HG03159 (cell line): ENCODE results near the gene MAP3K12.

Experiments
- ATAC-seq: cut with Tn5 transposase; IDR thresholded peaks from one replicate; pipeline ENCODE4 v1.9.1; 2021; ENCODE audit warnings: mild to moderate bottlenecking, moderate library complexity; ENCODE audit not compliant: unreplicated experiment

MAP3K12 gene

DNA sequence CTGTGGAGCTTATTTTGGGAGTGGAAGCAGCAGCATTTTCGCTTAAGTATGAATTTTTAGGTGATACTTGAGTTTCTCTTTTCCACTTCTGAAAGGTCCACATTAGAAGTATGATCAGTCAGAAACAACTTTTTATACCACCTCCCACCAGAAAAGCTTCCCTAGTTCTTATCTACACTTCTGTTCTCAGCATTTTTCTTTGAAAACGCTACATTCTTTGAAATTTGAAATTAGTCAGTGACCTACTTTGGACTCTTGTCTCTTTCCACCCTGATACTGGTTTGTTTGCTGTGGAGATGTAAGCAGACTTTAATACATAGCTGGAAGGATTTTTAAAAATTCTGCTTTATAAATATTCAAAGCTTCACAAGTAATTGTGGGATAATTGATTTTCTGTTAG is 25.2 kb downstream of the MAP3K12 start:
- ATAC-seq = no peak

DNA sequence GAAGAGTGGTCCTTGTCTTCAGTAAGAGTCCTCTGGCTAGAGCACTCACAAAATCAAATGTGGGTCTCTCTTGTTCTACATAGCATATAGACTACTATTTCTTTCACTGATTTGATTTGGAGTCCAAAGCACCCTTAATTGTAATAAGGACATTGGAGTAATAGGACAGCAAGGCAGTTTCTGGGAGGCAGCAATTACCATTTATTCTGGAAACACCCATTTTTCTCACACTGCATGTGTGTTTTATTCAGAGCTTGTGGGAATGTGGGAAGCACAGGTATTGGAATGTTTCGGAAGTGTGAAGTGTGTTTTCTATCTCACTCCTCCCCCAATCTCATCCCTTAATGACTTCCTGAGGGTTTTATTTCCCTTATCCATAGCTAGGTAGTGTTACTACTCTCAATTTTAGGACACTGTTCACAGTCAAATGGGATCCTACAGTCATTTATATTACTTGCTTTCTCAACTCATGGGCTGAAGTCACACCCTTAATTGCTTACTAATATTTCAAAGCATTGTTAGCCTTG is 27.1 kb downstream of the MAP3K12 start:
- ATAC-seq = no peak

DNA sequence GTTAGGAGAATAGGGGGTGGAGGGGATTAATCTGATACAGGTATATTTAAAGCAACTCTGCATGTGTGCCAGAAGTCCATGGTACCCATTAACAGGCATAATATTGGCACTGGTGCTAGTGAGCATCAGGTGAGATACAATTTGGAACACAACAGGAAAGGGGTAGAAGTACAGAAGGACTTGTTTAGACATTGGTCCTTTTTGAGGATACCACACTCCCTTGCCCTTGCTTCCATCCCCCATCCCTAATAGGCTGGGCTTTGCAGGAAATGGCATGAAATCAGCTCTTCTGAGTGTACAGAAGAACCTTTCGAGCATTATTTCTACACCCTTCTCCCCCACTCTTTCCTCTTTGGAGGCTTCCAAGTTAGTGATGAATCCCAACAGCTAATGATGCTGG is 31.0 kb downstream of the MAP3K12 start:
- ATAC-seq = no peak

DNA sequence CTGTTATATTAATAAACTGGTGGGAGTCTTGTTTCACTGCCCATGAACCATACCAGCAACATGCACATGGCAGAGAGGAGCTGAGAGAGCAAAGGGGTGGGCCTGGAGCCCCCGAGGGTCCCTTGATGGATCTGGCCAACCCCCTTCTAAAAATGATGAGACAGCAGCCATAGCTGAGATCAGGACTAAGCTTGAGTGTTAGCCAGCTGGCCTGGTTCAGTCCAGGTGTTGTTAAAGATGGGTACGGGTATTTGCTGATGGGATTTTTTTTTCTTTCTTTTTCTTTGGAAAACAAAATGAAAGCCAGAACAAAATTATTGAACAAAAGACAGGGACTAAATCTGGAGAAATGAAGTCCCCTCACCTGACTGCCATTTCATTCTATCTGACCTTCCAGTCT is 31.4 kb downstream of the MAP3K12 start:
- ATAC-seq = no peak

DNA sequence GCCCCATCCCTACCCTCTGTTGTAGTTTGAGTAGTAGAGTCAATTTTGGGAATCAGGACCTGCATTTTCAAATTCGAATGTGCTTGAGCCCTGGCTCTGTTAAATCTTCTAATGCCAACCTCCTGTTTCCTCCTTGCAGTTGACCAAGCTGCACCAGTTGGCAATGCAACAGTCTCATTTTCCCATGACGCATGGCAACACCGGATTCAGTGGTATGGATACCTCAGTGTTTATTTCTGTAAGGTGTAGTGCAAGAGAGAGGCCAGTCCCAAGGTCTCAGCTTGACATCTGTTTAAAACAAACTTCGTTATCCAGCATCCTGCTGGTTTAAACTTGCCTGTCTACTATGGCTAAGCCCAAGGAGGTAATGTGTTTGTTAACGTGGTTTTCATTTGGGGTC is 32.2 kb downstream of the MAP3K12 start:
- no peak for ATAC-seq

DNA sequence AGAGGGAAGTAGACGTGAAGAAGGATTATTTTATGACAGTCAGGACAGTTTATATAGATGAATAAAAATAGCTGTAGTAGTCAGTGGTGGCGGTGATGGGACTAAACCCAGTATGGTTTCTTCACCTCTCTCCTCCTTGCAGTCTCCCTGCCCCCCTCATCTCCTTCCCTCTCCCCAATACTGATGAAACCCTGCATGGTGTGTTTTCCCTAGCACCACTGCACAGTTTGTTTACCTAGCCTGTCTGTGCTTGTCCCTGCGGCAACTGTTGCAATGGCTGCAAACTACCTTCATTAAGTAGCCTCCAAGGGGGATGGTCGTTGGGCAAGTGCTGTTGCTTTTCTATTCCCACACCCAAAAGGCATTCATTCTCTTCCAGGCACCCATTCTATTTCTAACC is 32.6 kb downstream of the MAP3K12 start:
- ATAC-seq = no peak

DNA sequence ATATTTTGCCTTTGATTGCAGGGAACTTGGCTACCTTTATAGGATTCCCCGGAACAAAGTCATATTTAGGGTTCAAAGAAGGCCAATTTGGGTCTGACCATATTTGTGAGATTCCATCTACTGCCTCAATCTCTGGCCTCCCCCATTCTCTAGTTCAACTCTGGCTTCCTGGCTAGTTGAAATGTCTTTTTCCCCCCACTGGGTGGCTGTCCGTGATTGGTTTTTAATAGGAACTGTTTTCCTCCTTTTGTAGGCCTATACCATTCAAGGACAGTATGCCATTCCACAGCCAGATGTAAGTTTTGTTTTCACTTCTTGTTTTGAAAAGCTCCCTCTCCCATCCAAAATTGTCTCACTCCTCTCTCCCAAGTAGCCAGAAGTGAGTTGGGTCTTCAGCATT is 33.6 kb downstream of the MAP3K12 start:
- ATAC-seq = no peak

DNA sequence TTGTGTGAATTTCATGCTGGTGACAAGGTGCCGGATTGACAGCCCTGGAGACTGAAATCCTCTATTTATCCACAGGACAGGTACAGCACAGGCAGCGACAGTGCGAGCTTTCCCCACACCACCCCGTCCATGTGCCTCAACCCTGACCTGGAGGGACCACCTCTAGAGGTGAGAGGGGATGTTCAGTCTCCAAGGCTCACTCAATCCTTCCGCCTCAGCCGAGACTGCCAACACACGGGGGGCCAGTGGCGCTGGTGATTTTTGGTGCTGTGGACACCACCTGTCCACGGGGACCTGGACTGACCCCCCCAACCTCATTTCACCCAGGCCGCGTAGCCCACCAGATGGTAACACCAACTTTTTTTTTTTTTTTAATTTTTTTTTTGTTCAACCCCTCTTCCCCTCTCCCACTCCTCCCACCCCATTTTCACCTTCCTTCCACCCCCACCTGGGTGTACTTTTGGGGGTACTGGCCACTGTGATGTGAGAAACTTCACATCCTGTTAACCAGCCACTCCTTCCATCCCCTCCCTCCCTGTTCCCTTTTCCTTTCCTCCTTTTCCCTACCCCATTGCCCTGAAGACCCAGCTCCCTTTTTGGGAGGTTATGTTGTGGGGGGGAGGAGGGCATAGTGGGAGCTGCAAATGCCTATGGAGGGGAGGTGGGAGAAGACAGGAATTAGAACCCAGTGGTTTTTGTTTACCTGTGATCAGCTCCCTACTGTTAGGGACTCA is 34.4 kb downstream of the MAP3K12 start:
- no peak for ATAC-seq

DNA sequence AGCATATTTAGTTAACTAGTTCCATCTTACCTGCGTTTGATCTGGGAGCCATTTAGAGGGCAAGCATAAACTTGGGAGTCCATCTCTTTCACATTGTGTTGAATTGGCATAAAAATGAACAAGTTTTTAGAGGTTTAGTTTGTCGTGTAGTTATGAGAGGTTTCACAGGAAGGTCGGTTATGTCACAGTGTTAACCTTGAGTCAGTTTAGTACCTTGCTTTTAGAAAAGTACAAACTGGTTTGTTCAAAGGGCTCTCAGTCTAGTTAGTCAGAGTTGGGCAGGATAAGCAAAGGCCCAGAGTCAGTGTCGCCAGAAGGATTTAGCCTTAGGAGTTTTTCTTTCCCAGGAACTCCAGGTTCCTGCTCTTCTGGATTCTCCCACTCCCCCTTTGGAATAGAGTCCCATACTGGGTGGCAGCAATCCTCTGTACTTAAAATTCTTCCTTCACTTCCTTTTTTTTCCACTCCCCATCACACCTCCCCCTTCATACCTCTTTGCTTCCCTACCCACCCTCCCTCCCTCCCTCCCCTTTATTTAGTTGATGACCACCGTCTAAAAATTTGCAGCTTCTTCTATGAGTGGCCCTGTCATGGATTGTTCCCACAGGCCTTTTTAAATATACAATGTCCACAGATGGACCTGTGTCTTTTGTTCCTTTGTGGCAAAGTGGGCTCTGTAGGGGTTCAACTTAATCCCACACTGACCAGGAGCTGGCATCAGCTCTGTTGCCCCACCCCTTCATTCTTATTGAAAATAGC is 35.3 kb downstream of the MAP3K12 start:
- ATAC-seq = no peak

DNA sequence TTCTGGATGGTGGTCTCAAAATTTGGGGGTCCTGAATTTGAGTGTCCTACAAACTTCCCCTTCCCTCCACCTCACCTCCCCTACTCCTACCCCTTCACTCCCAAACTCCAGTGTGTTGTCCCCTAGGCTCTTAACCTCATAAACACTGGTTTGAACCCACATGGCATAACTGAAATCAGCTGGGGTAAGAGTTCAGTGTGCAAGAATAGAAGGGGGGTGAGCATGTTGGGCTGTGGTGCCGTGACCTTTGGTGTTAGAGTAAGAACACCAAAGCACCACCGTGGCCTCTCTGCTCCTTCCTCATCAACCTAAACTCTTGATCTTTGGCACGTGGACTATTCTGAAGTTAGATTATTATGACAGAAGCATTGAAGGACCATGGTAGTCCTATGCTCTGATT is 36.3 kb downstream of the MAP3K12 start:
- no peak for ATAC-seq

DNA sequence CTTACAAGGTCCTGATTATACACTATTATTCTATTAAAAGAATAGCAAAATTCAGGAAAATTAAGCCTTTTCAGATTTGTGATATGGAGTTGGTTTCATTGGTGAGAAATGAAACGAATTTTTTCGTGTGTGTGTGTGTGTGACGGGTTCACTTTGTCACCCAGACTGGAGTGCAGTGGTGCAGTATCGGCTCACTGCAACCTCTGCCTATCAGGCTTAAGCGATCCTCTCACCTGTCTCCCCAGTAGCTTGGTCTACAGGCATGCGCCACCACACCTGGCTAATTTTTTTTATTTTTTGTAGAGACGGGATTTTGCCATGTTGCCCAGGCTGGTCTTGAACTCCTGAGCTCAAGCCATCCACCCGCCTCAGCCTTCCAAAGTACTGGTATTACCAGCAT is 37.7 kb downstream of the MAP3K12 start:
- ATAC-seq = no peak

DNA sequence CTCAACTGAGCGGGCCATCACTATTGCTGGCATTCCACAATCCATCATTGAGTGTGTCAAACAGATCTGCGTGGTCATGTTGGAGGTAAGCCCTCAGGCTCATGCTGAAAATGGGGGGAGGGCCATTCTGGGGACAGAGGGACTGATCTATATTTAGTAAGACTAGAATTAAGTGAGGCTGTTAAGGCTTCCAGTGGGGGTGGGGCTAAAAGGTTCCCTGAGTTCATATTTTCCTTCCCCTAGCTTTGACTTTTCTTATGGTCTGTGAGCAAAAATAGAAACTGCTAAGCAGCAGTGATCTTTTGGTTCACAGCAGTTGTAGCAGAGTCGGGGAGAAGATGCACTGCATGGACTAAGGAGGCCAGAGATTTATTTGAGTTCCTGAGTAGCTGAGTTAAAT is 38.2 kb downstream of the MAP3K12 start:
- no peak for ATAC-seq

DNA sequence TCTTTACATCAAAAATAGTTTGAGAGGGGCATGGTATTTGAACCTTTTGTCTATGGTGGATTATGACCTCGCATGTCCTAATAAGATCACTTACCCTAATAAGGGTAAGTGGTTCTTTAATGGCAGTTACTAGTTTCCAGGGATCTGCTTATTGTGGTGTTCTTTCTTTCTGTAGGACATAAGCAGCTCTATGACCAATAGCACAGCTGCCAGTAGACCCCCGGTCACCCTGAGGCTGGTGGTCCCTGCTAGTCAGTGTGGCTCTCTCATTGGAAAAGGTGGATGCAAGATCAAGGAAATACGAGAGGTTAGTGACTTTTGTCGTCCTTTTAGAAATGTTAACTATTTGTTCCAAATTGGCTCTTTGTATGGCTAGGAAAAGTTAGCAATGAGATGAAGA is 40.2 kb downstream of the MAP3K12 start:
- no peak for ATAC-seq

DNA sequence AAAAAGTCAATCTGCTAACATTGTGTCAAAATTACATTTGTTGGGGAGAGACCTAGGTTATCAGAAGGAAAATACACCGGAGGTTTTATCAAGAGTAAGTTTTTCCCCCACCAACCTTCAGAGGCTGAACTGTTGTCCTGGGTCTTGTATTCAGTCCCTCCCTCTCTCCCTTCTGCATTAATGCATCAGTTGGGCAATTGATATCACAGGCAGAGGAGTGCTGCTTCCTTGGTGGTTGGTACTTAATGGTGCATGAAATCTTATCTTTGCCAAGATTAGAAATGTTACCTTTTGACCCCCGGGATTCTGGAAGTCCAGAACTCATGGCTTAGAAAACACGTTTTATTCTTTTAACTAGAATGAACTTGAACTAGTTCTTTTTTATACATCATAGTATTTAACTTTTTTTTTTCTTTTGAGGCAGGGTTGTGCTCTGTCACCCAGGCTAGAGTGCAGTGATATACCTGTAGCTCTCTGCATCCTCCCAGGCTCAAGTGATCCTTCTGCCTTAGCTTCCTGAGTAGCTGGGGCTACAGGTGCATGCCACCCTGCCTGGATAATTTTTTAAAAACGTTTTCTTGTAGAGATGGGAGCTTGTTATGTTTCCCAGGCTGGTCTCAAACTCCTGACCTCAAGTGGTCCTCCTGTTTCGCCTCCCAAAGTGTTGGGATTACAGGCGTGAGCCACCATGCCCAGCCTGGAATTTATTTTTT is 42.4 kb downstream of the MAP3K12 start:
- ATAC-seq = no peak

DNA sequence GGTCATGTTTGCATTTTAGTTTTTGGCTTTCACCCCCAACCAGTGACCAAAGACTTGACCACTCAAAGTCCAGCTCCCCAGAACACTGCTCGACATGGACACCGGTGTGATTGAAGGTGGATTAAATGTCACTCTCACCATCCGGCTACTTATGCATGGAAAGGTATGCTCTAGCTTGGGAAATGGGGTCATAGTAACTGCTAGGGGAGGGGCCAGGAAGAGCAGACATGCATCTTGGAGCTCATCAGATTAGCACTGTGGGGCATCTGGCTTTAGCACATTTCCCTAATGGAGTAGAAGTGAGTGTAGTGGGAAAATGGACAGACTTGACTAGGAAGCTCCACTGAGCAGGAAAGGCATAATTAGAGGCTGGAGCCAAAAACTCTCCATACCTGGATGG is 44.6 kb downstream of the MAP3K12 start:
- no peak for ATAC-seq

DNA sequence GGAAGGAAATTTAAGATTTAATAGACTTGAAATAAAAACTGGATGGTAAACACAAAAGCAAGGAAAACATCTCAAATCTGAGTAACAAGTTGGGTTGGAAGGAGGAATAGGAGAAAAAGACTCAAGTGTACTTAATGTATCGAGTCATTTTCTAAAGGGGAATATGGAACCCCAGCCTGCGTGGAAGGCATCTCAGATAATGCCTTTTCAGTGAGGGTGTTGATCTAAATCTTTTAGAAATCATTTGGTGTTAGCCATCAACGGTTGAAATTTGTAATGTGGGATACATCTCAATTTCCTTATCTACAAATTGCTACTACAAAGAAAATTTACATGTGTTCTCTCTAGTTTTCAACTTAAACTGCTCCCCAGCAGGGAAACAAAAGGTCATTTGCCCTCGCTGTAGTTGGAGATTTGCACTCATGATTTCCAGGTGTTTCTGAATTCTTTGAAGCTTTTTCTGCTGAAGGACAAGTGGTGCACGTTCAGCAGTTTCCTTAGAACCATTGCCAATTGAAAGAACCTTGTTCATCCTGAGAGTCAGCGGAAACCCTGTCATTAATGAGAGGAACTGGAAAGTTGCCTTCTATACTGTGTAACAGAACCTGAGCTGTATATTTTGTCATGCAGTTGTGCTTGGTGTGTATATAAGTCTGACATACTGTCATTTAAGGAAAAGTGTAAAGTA is 45.2 kb downstream of the MAP3K12 start:
- ATAC-seq = no peak

DNA sequence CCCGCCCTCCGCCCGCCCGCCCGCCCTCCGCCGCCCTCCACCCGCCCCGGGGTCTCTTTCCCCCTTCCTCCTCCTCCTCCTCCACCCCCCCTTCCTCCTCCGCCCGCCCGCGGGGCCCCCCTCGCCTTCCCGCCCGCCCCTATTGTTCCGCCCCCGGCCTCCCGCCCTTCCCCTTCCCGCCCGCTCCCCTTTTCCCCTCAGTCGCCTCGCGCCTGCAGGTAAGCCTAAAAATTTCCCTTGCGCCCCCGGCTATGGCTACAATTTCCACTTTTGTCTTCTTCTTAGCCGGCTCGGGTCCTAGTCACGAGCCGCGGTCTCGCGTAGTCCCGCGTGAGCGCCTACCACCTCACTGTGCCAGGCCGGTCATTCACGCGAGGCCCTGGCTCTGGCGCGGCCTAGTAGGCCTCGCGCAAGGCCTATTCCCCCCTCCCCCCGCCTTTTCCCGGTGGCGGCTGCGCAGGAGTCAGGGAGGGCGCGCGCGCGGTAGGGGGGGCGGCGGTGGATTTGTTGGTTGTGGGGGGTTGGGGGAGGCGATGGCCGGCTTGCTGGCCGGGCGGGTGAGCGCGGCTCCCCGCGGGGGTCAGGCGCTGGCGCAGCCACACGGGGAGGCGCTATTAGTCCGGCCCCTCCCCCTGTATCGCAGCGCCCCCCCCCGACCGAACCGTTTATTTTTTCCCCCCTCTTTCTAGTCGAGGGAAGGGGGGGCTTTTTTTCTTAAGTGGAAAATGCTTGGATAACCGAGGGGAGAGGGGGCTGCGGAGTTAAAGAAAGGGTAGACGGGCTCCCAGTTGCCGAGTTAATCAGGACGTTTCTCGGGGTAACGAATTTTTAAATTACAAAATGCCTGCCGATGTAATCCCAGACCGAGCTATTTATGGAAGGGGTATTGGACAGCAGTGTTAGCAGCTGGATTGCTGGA is 46.8 kb downstream of the MAP3K12 start:
- no peak for ATAC-seq

DNA sequence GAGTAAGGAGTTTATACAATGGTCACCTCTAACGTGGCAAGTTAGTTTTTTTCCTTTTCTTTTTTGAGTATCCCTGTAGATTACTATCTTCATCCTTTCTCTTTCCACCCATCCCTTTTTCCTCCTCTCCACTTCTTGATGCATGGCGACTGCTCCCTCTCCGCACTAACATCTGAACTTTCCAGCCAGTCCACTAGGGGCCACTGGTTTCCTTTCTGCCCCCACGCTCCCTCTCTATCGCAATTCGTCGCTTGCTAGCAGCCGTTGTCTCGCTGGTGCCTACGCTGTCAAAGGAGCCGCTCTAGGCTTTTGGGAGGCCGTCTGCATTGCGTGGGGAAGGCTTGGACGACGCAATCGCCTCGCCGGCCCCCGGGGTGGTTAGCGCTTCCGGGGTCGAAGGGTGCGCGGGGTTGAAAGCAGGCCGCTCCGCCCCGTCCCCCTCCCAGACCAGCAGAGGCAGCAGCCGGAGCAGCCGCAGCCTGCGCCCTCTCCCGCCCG is 47.5 kb downstream of the MAP3K12 start, which contains the start of gene PCBP2:
Gene PCBP2, plus strand, starts transcription at position 442 of the 498 bp plus-strand sequence. CDS start 2,699 bp downstream, outside the sequence.
- ATAC-seq = peak; percentile 94

DNA sequence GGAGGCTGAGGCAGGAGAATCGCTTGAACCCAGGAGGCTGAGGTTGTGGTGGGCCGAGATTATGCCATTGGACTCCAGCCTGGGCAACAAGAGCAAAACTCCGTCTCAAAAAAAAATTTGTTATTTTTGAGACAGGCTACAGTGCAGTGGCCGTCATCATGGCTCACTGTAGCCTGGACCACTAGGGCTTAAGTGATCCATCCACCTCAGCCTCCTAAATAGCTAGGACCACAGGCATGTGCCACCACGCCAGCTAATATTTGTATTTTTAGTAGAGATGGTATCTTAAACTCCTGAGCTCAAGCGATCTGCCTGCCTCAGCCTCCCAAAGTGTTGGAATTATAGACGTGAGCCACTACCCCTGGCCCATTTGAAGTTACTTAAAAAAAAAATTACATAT is 48.3 kb downstream of the MAP3K12 start:
- no peak for ATAC-seq
